Muscle layer of colon (tissue), 2 donors: ENCODE data around the gene CFAP210.
"Not testable (repeated sequence)": the region's sequence is repeated elsewhere in the genome, so short reads cannot be mapped to it uniquely, and the experiment has no call there.

Experiments
- H3K27ac ChIP-seq: one replicate; pipeline ENCODE4 v1.7.0; 2013; ENCODE audit warnings: low read depth, mild to moderate bottlenecking, low read length, moderate library complexity
- H3K27me3 ChIP-seq, 2 donors: one replicate each; pipeline ENCODE4 v1.7.0; 2013; ENCODE audit warnings: low read length in 2 of 2, mild to moderate bottlenecking in 2 of 2; ENCODE audit not compliant: insufficient read depth in 2 of 2, control insufficient read depth in 1 of 2
- H3K36me3 ChIP-seq: one replicate; pipeline ENCODE4 v1.7.0; 2013; ENCODE audit warnings: mild to moderate bottlenecking, low read length; ENCODE audit not compliant: insufficient read depth
- H3K4me1 ChIP-seq: one replicate; pipeline ENCODE4 v1.7.0; 2013; ENCODE audit warnings: mild to moderate bottlenecking, low read length; ENCODE audit not compliant: insufficient read depth
- H3K4me3 ChIP-seq, 2 donors: one replicate each; pipeline ENCODE4 v1.7.0; 2013; ENCODE audit warnings: low read length in 2 of 2, low read depth in 1 of 2, mild to moderate bottlenecking in 1 of 2, moderate library complexity in 1 of 2
- H3K9ac ChIP-seq: one replicate; pipeline ENCODE4 v1.7.0; 2013; ENCODE audit warnings: low read length
- H3K9me3 ChIP-seq: one replicate; pipeline ENCODE4 v1.7.0; 2013; ENCODE audit warnings: mild to moderate bottlenecking, low read length
- donor health status: abdominal sarcoma.
- donor health status: Adenocarcinoma of cecum.

Gene CFAP210

DNA sequence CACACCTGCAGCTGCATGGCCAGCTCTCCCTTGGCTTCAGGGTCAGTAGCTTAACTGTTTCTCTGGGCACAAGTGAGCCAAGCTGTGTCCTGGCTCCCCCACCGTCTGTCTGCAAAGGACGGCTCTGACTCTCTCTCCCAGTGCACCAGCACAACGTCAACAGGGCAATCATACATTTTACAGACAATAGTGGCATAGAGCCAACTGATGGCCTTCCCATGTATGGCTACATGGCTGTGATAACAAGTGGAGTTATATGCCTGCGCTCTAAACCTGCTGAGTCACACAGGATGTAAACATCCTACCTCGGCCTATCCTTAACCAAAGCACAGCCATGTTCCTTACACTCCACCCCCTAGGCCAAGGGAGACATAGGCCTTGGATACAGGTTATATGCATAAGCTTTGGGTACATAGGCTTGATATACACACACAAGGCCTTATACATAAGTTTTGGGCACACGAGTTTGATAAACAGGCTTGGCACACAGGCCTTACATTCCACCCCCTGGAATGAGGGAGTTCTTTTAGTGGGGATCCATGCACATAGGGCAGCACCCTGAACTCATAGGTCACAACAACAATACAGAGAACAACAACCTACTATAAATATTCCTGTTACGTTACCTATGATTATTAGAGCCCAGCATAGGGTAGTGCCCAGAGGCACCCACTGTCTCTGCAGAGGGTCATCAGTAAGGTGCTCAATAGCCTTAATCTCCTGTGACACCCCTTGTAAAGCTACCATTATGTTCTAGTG, 17.7 kb upstream of the CFAP210 start:
- no peak overlapping the region for H3K9ac ChIP-seq
- no peak overlapping the region for H3K4me3 ChIP-seq
- no peak overlapping the region for H3K27ac ChIP-seq
- H3K36me3 ChIP-seq, result no peaks in the 10 kb centered on the region
- no peaks in the 10 kb centered on the region for H3K9me3 ChIP-seq
- no peaks in the 10 kb centered on the region for H3K27me3 ChIP-seq
- H3K4me1 ChIP-seq, result peaks cover 33% of the 10 kb centered on the region

GRCh38 chr2:169709981-169710380, 15.8 kb upstream of the CFAP210 start:
- Histone ChIP-seq H3K27ac (no peak overlapping the region), H3K36me3 (no peaks in the 10 kb centered on the region), H3K4me1 (peaks cover 24% of the 10 kb centered on the region), H3K9me3 (no peaks in the 10 kb centered on the region), H3K27me3 (no peaks in the 10 kb centered on the region), H3K9ac (no peak overlapping the region), H3K4me3 (no peak overlapping the region)

DNA sequence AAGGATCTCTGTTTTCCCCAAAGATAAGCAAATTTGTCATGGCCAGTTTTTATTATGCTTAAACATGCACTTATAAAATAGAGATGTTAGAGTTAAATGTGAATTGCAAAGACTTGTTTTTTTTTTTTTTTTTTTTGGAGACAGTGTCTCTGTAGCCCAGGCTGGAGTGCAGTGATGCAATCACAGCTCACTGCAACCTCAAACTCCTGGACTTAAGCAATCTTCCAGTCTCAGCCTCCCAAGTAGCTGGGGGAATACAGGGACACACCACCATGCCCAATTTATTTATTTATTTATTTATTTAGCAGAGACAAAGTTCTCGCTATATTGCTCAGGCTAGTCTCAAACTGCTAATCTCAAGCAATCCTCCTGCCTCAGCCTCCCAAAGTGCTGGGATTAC, 15.1 kb upstream of the CFAP210 start:
- H3K27ac ChIP-seq, result no peak overlapping the region
- no peaks in the 10 kb centered on the region for H3K36me3 ChIP-seq
- H3K9ac ChIP-seq, result no peak overlapping the region
- H3K4me1 ChIP-seq, result peaks cover 20% of the 10 kb centered on the region
- H3K4me3 ChIP-seq, result no peak overlapping the region
- H3K27me3 ChIP-seq, result no peaks in the 10 kb centered on the region
- no peaks in the 10 kb centered on the region for H3K9me3 ChIP-seq

GRCh38 chr2:169707626-169708025, 13.4 kb upstream of the CFAP210 start:
- Histone ChIP-seq H3K4me1 (peaks cover 25% of the 10 kb centered on the region), H3K36me3 (no peaks in the 10 kb centered on the region), H3K9me3 (no peaks in the 10 kb centered on the region), H3K27me3 (no peaks in the 10 kb centered on the region), H3K27ac (no peak overlapping the region), H3K9ac (no peak overlapping the region), H3K4me3 (no peak overlapping the region)

GRCh38 chr2:169705927-169706326, 11.7 kb upstream of the CFAP210 start:
- no peak overlapping the region for H3K9ac ChIP-seq
- no peaks in the 10 kb centered on the region for H3K27me3 ChIP-seq
- H3K4me3 ChIP-seq, result no peak overlapping the region
- peaks cover 25% of the 10 kb centered on the region for H3K4me1 ChIP-seq
- peaks cover 4% of the 10 kb centered on the region for H3K36me3 ChIP-seq
- H3K27ac ChIP-seq, result no peak overlapping the region
- H3K9me3 ChIP-seq, result no peaks in the 10 kb centered on the region

DNA sequence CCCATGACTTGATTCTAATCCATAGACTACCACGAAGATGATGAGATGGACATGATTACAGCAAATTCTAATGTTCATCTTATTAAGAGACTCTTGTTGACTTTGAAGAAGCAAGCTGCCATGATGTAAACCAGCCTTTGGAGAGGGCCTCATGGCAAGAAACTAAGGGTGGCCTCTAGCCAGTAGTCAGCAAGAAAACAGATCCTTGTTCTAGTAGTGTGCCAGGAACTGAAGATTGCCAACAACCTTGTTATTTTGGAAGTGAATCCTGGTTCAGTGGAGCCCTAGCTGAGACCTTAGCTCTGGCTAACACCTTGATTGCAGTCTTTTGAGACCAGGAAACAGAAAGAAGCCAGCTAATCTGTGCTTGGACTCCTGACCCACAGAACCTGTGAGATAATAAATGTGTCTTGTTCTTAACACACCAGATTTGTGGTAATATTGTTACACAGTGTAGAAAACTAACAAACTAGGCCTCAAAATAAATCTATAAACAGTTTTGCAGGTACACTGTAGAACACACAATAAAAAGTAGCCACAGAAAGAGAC, 10.0 kb upstream of the CFAP210 start:
- H3K9me3 ChIP-seq, result no peaks in the 10 kb centered on the region
- no peaks in the 10 kb centered on the region for H3K27me3 ChIP-seq
- peaks cover 4% of the 10 kb centered on the region for H3K36me3 ChIP-seq
- H3K4me3 ChIP-seq, result no peak overlapping the region
- peak overlapping the region; percentile 42 for H3K27ac ChIP-seq
- no peak overlapping the region for H3K9ac ChIP-seq
- peaks cover 18% of the 10 kb centered on the region for H3K4me1 ChIP-seq

- H3K36me3 ChIP-seq, result peaks cover 4% of the 10 kb centered on the region
- H3K27me3 ChIP-seq, result no peaks in the 10 kb centered on the region
- H3K9ac ChIP-seq, result no peak overlapping the region
- H3K27ac ChIP-seq, result no peak overlapping the region
- H3K9me3 ChIP-seq, result no peaks in the 10 kb centered on the region
- peaks cover 18% of the 10 kb centered on the region for H3K4me1 ChIP-seq
- no peak overlapping the region for H3K4me3 ChIP-seq
These were observed 8.8 kb upstream of the CFAP210 start for GRCh38 chr2:169702996-169703395.

DNA sequence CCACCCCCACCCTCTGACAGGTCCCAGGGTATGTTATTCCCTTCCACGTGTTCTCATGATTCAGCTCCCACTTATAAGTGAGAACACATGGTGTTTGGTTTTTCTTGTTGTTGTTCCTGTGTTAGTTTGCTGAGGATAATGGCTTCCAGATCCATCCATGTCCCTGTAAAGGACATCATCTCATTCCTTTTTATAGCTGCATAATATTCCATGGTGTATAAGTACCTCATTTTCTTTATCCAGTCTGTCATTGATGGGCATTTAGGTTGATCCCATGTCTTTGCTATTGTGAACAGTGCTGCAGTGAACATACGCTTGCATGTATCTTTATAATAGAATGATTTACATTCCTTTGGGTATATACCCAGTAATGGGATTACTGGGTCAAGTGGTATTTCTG, 5.0 kb upstream of the CFAP210 start:
- H3K9me3 ChIP-seq, H3K9ac ChIP-seq, H3K27me3 ChIP-seq, H3K36me3 ChIP-seq, H3K4me3 ChIP-seq, H3K4me1 ChIP-seq, H3K27ac ChIP-seq: not testable (repeated sequence)

DNA sequence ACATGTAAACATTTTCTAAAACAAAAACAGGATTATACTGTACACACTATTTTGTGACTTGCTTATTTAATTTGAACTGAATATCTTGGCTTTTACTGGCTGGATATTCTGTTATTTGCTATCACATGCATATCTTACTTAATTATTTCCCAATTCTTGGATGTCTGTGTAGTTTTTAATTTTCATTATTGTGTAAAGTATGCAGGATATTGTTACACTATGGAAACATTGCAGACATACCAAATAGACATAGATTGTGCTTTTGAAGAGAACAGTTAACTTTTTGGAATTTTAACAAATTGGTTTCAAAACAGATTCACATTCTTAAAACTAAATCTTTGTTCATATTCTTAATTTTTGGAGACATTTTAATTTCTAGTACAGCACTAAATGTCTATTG, 2.2 kb upstream of the CFAP210 start:
- no peak overlapping the region for H3K27ac ChIP-seq
- no peak overlapping the region for H3K9ac ChIP-seq
- no peak overlapping the region for H3K4me3 ChIP-seq
- H3K27me3 ChIP-seq, result no peaks in the 10 kb centered on the region
- no peaks in the 10 kb centered on the region for H3K9me3 ChIP-seq
- peaks cover 3% of the 10 kb centered on the region for H3K4me1 ChIP-seq
- H3K36me3 ChIP-seq, result no peaks in the 10 kb centered on the region

DNA sequence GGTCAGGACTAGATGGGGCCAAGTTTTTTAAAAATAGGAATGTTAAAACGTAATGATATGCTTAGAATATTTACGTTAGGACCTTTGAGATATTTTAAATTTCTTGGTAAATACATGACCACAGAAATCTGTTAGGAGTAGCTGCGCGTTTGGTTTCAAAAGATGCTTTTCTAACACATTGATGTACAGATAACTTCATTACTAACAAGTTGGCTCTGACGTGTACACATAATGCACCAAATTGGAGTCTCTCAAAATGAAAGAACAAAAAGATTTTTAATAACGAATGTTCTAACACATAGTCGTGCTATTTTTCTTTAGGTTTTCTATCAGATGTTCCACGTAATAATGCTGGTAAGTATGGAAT, 672 bp upstream of the CFAP210 start:
- Histone ChIP-seq H3K4me1 (peaks cover 3% of the 10 kb centered on the region), H3K36me3 (no peaks in the 10 kb centered on the region), H3K9ac (peak overlapping the region; percentile 93), H3K9me3 (no peaks in the 10 kb centered on the region), H3K27ac (peak overlapping the region; percentile 87), H3K4me3 (peak overlapping the region; percentile 68 to 87), H3K27me3 (no peaks in the 10 kb centered on the region)

DNA sequence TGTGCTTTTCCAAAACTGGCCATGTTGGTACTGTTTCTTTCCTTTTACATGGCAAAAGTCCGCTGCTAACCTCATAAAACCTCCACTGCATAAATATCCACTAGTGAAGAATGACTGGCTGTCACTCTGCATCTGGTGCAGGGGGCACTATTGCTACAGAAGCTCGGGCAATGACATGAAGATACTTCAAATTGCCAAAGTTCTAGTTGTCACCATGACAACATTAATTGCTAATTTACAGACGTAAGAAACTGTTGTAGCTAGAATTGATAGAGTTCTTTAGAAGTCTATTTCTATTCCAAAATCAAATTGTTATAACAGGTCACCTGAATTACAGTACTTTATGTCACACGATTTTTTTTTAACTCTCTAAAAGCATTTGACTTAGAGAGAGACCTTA, 845 bp downstream of the CFAP210 start:
- peaks cover 3% of the 10 kb centered on the region for H3K4me1 ChIP-seq
- no peak overlapping the region for H3K9ac ChIP-seq
- no peak overlapping the region for H3K27ac ChIP-seq
- no peak overlapping the region for H3K4me3 ChIP-seq
- no peaks in the 10 kb centered on the region for H3K9me3 ChIP-seq
- no peaks in the 10 kb centered on the region for H3K36me3 ChIP-seq
- H3K27me3 ChIP-seq, result no peaks in the 10 kb centered on the region

DNA sequence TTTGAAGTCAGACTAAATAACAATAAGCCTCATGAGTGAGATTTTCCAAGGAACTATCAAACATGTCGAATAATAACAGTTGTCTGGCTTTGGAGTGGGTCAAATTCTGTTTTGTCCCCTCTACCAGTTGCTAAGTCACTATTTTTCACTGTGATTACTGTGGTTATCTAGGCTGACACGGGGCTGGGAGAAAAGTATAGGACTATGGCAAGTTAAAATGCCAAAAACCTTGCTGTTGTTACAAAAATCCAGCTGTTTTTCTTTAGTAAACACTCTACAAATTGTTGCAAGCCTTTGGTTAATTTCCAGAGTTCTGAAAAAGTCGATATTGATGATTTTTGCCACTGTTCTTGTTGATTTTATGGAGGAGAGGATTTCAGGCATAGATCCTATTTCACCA, 1.5 kb downstream of the CFAP210 start:
- no peaks in the 10 kb centered on the region for H3K9me3 ChIP-seq

More for the DNA sequence above, 1.5 kb downstream of the CFAP210 start:
- Histone ChIP-seq H3K4me1 (peaks cover 3% of the 10 kb centered on the region), H3K27me3 (no peaks in the 10 kb centered on the region), H3K4me3 (no peak overlapping the region), H3K9ac (no peak overlapping the region), H3K27ac (no peak overlapping the region), H3K36me3 (no peaks in the 10 kb centered on the region)
